NCI-H2171 (cell line): ENCODE data around the gene SUMO1.
A peak's percentile ranks its signal among the peaks of the same experiment; 100 is the strongest.

Experiments used
- DNase-seq: peaks from one replicate; lab custom pipeline; 2025; lab: John Stamatoyannopoulos, UW

The SUMO1 gene

GRCh38 chr2:202201220-202202160, 36.9 kb downstream of the SUMO1 start:
- DNase-seq = no peak

- DNase-seq = no peak
These were observed 41.7 kb downstream of the SUMO1 start for GRCh38 chr2:202196727-202197126.

GRCh38 chr2:202194418-202194817, 44.0 kb downstream of the SUMO1 start:
- DNase-seq = no peak

GRCh38 chr2:202193881-202194353, 44.5 kb downstream of the SUMO1 start:
- no peak for DNase-seq

- no peak for DNase-seq
These were observed 45.1 kb downstream of the SUMO1 start for GRCh38 chr2:202193305-202193704.

- DNase-seq = no peak
These were observed 50.8 kb downstream of the SUMO1 start for GRCh38 chr2:202187570-202187969.

- no peak for DNase-seq
These were observed 51.7 kb downstream of the SUMO1 start for GRCh38 chr2:202186641-202187202.

GRCh38 chr2:202185156-202185555, 53.2 kb downstream of the SUMO1 start:
- peak; percentile 93 for DNase-seq

- no peak for DNase-seq
These were observed 53.8 kb downstream of the SUMO1 start for GRCh38 chr2:202184557-202184956.

- DNase-seq = peak; percentile 63
These were observed 59.9 kb downstream of the SUMO1 start for GRCh38 chr2:202178346-202178958.

- DNase-seq = no peak
These were observed 65.8 kb downstream of the SUMO1 start for GRCh38 chr2:202172439-202173211.

- no peak for DNase-seq
These were observed 67.1 kb downstream of the SUMO1 start for GRCh38 chr2:202171241-202171825.

- DNase-seq = no peak
These were observed 68.5 kb downstream of the SUMO1 start for GRCh38 chr2:202169832-202170424.

GRCh38 chr2:202169131-202169530, 69.3 kb downstream of the SUMO1 start:
- no peak for DNase-seq

- DNase-seq = no peak
These were observed 72.5 kb downstream of the SUMO1 start for GRCh38 chr2:202165945-202166344.

GRCh38 chr2:202165208-202165607, 73.2 kb downstream of the SUMO1 start:
- DNase-seq = no peak

- DNase-seq = no peak
These were observed 74.0 kb downstream of the SUMO1 start for GRCh38 chr2:202164411-202164810.

GRCh38 chr2:202161151-202161835, 77.1 kb downstream of the SUMO1 start:
- DNase-seq = peak; percentile 79

- no peak for DNase-seq
These were observed 79.6 kb downstream of the SUMO1 start for GRCh38 chr2:202158796-202159195.

GRCh38 chr2:202157211-202157990, 81.0 kb downstream of the SUMO1 start:
- no peak for DNase-seq
